Left lung (tissue), 10 donors: ENCODE results near the gene KLHDC3. TPM values are rescaled to one million over a fixed set of nuclear protein-coding genes. Genes with fewer than 3 reads are reported as not detected.
A peak's percentile ranks its signal among the peaks of the same experiment; 100 is the strongest.

Source experiments
- ATAC-seq: fragments of 200-7000 bp; cut with Tn5 transposase; one replicate; pipeline ENCODE4 v1.9.1; 2020; ENCODE audit warnings: moderate library complexity
- DNase-seq, 4 donors: peaks; one replicate each; pipeline ENCODE4 v3.0.0-alpha.2; 2013 to 2020
- H3K27ac ChIP-seq, 2 donors: fragments of 200-600 bp; sonication (generic) in 1 of 2; one replicate each; pipeline versions ENCODE4 v1.5.0 to v1.8.0; 2020 to 2021
- H3K27me3 ChIP-seq, 2 donors: fragments of 200-600 bp; sonication (generic) in 1 of 2; one replicate each; pipeline versions ENCODE4 v1.5.0 to v1.8.0; 2020 to 2021
- H3K36me3 ChIP-seq, 2 donors: fragments of 200-600 bp; sonication (generic) in 1 of 2; one replicate each; pipeline versions ENCODE4 v1.5.0 to v1.8.0; 2020 to 2021
- H3K4me1 ChIP-seq, 2 donors: fragments of 200-600 bp; one replicate each; pipeline ENCODE4 v1.8.0; 2021
- H3K4me3 ChIP-seq, 2 donors: fragments of 200-600 bp; sonication (generic) in 1 of 2; one replicate each; pipeline versions ENCODE4 v1.5.0 to v1.8.0; 2020 to 2021; ENCODE audit warnings: mild to moderate bottlenecking in 1 of 2
- H3K9me3 ChIP-seq, 2 donors: fragments of 200-600 bp; sonication (generic) in 1 of 2; one replicate each; pipeline versions ENCODE4 v1.5.0 to v1.8.0; 2020 to 2021
- CTCF ChIP-seq, 2 donors: fragments of 200-600 bp; sonication (generic) in 1 of 2; IDR thresholded peaks; one replicate each; pipeline versions ENCODE4 v1.5.0 to v1.8.0; 2021; ENCODE audit warnings: antibody characterized with exemption in 2 of 2
- intact Hi-C, 2 donors: fragments of 100-400 bp; cut with DNase I; formaldehyde crosslinking; loops; one replicate each; pipeline versions ENCODE4 v1.11.2 to v1.14.2; 2022
- polyA plus RNA-seq, 6 donors: library from polyadenylated mRNA; unstranded; fragments of 120-200 nt; gene quantifications; one replicate each; pipeline ENCODE4 v1.2.1, GENCODE V29; 2013; ENCODE audit not compliant: insufficient read length in 6 of 6
- total RNA-seq, 2 donors: library from RNA; stranded (reverse); fragmentation: NEBNext Ultra II Directional; extraction: Animal tissue kit (Norgen Biotek cat#: 25700); gene quantifications; one replicate each; pipeline ENCODE4 v1.2.1, GENCODE V29; 2021
- donor health status: DM: no; HTN: yes; CAD: no.
- donor health status: DM: no; HTN: no; CAD: no.

The KLHDC3 gene
- total and polyA plus RNA-seq, 8 donors: 50.5 to 110 (median 97.1) TPM

GRCh38 chr6:43009124-43009523 lies 4.9 kb upstream of the KLHDC3 start:
- ATAC-seq: no peak
- DNase-seq: peak in 1 of 4 donors; percentile 20
- Histone ChIP-seq H3K27ac (no peak overlapping the region), H3K9me3 (no peaks in the 10 kb centered on the region), H3K36me3 (peaks cover 0 to 69% of the 10 kb centered on the region in 2 donors), H3K27me3 (no peaks in the 10 kb centered on the region), H3K4me3 (no peak overlapping the region), H3K4me1 (peaks cover 7 to 18% of the 10 kb centered on the region in 2 donors)
- intact Hi-C loops: no loop called here
- no peak for TF ChIP-seq CTCF (IDR thresholded peaks at IDR 0.05)

GRCh38 chr6:43011207-43011606 lies 2.8 kb upstream of the KLHDC3 start:
- Histone ChIP-seq H3K27me3 (no peaks in the 10 kb centered on the region), H3K4me3 (no peak overlapping the region), H3K36me3 (peaks cover 0 to 63% of the 10 kb centered on the region in 2 donors), H3K4me1 (peaks cover 14 to 36% of the 10 kb centered on the region in 2 donors), H3K9me3 (no peaks in the 10 kb centered on the region), H3K27ac (no peak overlapping the region)
- TF ChIP-seq CTCF (IDR thresholded peaks at IDR 0.05): no peak
- intact Hi-C loops: no loop called here
- DNase-seq: no peak
- ATAC-seq: no peak

GRCh38 chr6:43012364-43012763 lies 1.7 kb upstream of the KLHDC3 start:
- H3K27me3 ChIP-seq: no peaks in the 10 kb centered on the region
- DNase-seq (no peak), ATAC-seq (no peak)
- H3K36me3 ChIP-seq: peaks cover 0 to 54% of the 10 kb centered on the region in 2 donors
- peak overlapping the region in 1 of 2 donors; percentile 78 for H3K4me3 ChIP-seq
- intact Hi-C loops: no loop called here
- peak overlapping the region in 1 of 2 donors; percentile 81 for H3K27ac ChIP-seq
- TF ChIP-seq CTCF (IDR thresholded peaks at IDR 0.05): no peak
- H3K9me3 ChIP-seq: no peaks in the 10 kb centered on the region
- H3K4me1 ChIP-seq: peaks cover 14 to 48% of the 10 kb centered on the region in 2 donors

GRCh38 chr6:43013097-43013842 lies 779 bp upstream of the KLHDC3 start:
- intact Hi-C loops: no loop called here
- no peak for TF ChIP-seq CTCF (IDR thresholded peaks at IDR 0.05)
- H3K4me3 ChIP-seq: peak overlapping the region; percentile 67 to 78
- ATAC-seq (peak; percentile 15), DNase-seq (no peak)
- H3K27me3 ChIP-seq: no peaks in the 10 kb centered on the region
- H3K9me3 ChIP-seq: no peaks in the 10 kb centered on the region
- H3K4me1 ChIP-seq: peaks cover 14 to 52% of the 10 kb centered on the region in 2 donors
- peaks cover 0 to 54% of the 10 kb centered on the region in 2 donors for H3K36me3 ChIP-seq
- peak overlapping the region; percentile 39 to 81 for H3K27ac ChIP-seq

GRCh38 chr6:43014434-43014909 lies 423 bp downstream of the KLHDC3 start:
- Histone ChIP-seq H3K27me3 (no peaks in the 10 kb centered on the region), H3K4me3 (peak overlapping the region; percentile 67 to 78), H3K27ac (peak overlapping the region; percentile 31 to 81), H3K9me3 (no peaks in the 10 kb centered on the region), H3K36me3 (peaks cover 0 to 54% of the 10 kb centered on the region in 2 donors), H3K4me1 (peaks cover 14 to 52% of the 10 kb centered on the region in 2 donors)
- ATAC-seq (no peak), DNase-seq (peak in 1 of 4 donors; percentile 14)
- intact Hi-C loops: no loop called here
- no peak for TF ChIP-seq CTCF (IDR thresholded peaks at IDR 0.05)
